A549 (cell line): ENCODE data around the gene NFE2L3. TPM values are rescaled to one million over a fixed set of nuclear protein-coding genes. Genes with fewer than 3 reads are reported as not detected.

Source experiments
- ATAC-seq, 2 experiments: fragments of 200-7000 bp in 1 of 2; fragments of >200 bp in 1 of 2; cut with Nextera tagmentation in 1 of 2; cut with Tn5 transposase in 1 of 2; 3 replicates each; pipeline versions ENCODE4 v1.8.0 to v1.9.1; 2018 to 2020; ENCODE audit warnings: mild to moderate bottlenecking in 1 of 2, moderate library complexity in 1 of 2
- CTCF ChIA-PET: fragments of 300-600 bp; sonication (Branson Sonifier 250); formaldehyde crosslinking; extraction: SDS; loops from one replicate; lab custom pipeline; 2021; ENCODE audit warnings: antibody characterized with exemption, inconsistent platforms; lab: Yijun Ruan, JAX
- POLR2A ChIA-PET: fragments of 350-600 bp; formaldehyde crosslinking; extraction: SDS; loops from one replicate; lab custom pipeline; 2021; ENCODE audit warnings: antibody characterized with exemption, inconsistent platforms; lab: Yijun Ruan, JAX
- DNase-seq, 2 experiments: peaks; one replicate each; pipeline versions ENCODE4 v3.0.0 to v3.0.0-alpha.2; 2011 to 2016; ENCODE audit warnings: low read depth in 1 of 2, low spot score in 1 of 2
- FAIRE-seq: peaks from 2 replicates; lab custom pipeline; 2011; peaks lifted over from hg19 to GRCh38; lab: Jason Lieb, UNC
- H3K27ac ChIP-seq, 2 experiments: fragments of >200 bp; sonication (Bioruptor Twin); formaldehyde crosslinking; 3 replicates each; pipeline ENCODE4 v1.5.1; 2016 to 2017
- H3K4me1 ChIP-seq: fragments of >200 bp; sonication (Bioruptor Twin); formaldehyde crosslinking; 3 replicates; pipeline ENCODE4 v1.6.1; 2016
- H3K4me2 ChIP-seq: fragments of >200 bp; sonication (Bioruptor Twin); formaldehyde crosslinking; 3 replicates; pipeline ENCODE4 v1.6.1; 2016
- H3K4me3 ChIP-seq: fragments of >200 bp; sonication (Bioruptor Twin); formaldehyde crosslinking; 3 replicates; pipeline ENCODE4 v1.5.1; 2016
- H3K9me3 ChIP-seq: fragments of >200 bp; sonication (Bioruptor Twin); formaldehyde crosslinking; 3 replicates; pipeline ENCODE4 v1.6.1; 2016
- CBX8 ChIP-seq: fragments of 200-600 bp; sonication (generic); IDR thresholded peaks from 2 replicates; pipeline ENCODE4 v1.6.1; 2016
- EHF ChIP-seq: fragments of 250-450 bp; sonication (Bioruptor Pico); IDR thresholded peaks from 2 replicates; pipeline ENCODE4 v1.5.0; 2020; ENCODE audit warnings: mild to moderate bottlenecking
- EHMT2 ChIP-seq: fragments of 200-600 bp; sonication (generic); IDR thresholded peaks from 2 replicates; pipeline ENCODE4 v1.6.1; 2016; ENCODE audit warnings: antibody characterized with exemption, low read depth, mild to moderate bottlenecking, moderate library complexity
- FOSB ChIP-seq: fragments of 250-450 bp; sonication (Bioruptor Pico); IDR thresholded peaks from 2 replicates; pipeline ENCODE4 v1.5.0; 2020; ENCODE audit warnings: mild to moderate bottlenecking, moderate library complexity
- FOSL2 ChIP-seq, 2 experiments: fragments of 450-650 bp in 1 of 2; fragments of >200 bp in 1 of 2; sonication (Bioruptor Twin) in 1 of 2; formaldehyde crosslinking; IDR thresholded peaks; 2 replicates each; pipeline versions ENCODE4 v1.5.0 to v1.6.1; 2016 to 2020; ENCODE audit warnings: mild to moderate bottlenecking in 1 of 2, moderate library complexity in 1 of 2
- FOXS1 ChIP-seq: fragments of 250-450 bp; sonication (Bioruptor Pico); IDR thresholded peaks from 2 replicates; pipeline ENCODE4 v1.5.0; 2020; ENCODE audit warnings: mild to moderate bottlenecking, moderate library complexity
- HOXA7 ChIP-seq: fragments of 250-450 bp; sonication (Bioruptor Pico); IDR thresholded peaks from 2 replicates; pipeline ENCODE4 v1.5.0; 2020; ENCODE audit warnings: mild to moderate bottlenecking, moderate library complexity
- JUN ChIP-seq, 2 experiments: fragments of >200 bp; sonication (Bioruptor Twin); formaldehyde crosslinking; IDR thresholded peaks; 2 replicates in 1 of 2; 3 replicates in 1 of 2; pipeline ENCODE4 v1.6.1; 2016 to 2017
- JUNB ChIP-seq: fragments of >200 bp; sonication (Bioruptor Twin); formaldehyde crosslinking; IDR thresholded peaks from 2 replicates; pipeline ENCODE4 v1.6.1; 2016
- MAFK ChIP-seq: fragments of 450-650 bp; IDR thresholded peaks from 2 replicates; pipeline ENCODE4 v1.6.1; 2014; ENCODE audit not compliant: partially characterized antibody
- MYC ChIP-seq: IDR thresholded peaks from 2 replicates; pipeline ENCODE4 v1.6.1; 2012; ENCODE audit warnings: mild to moderate bottlenecking, inconsistent platforms, low read length, improper control_type of control experiment, borderline replicate concordance
- NPAS2 ChIP-seq: fragments of 250-450 bp; sonication (Bioruptor Pico); IDR thresholded peaks from 2 replicates; pipeline ENCODE4 v1.8.0; 2022; ENCODE audit warnings: mild to moderate bottlenecking, moderate library complexity, borderline replicate concordance
- PHF8 ChIP-seq: fragments of 200-600 bp; sonication (generic); IDR thresholded peaks from 2 replicates; pipeline ENCODE4 v1.6.1; 2016; ENCODE audit warnings: low read depth, mild to moderate bottlenecking, antibody characterized with exemption, moderate library complexity, borderline replicate concordance
- POLR2AphosphoS2 ChIP-seq: conservative IDR thresholded peaks from 2 replicates; pipeline ENCODE4 v1.6.1; 2012; ENCODE audit warnings: low read length, improper control_type of control experiment, inconsistent platforms
- RAD21 ChIP-seq, 2 experiments: fragments of >200 bp in 1 of 2; sonication (Bioruptor Twin) in 1 of 2; formaldehyde crosslinking in 1 of 2; IDR thresholded peaks in 1 of 2; conservative IDR thresholded peaks in 1 of 2; 2 replicates in 1 of 2; 3 replicates in 1 of 2; pipeline ENCODE4 v1.6.1; 2012 to 2018; ENCODE audit warnings: inconsistent platforms in 1 of 2
- RARB ChIP-seq: fragments of 250-450 bp; sonication (Bioruptor Pico); IDR thresholded peaks from 2 replicates; pipeline ENCODE4 v1.8.0; 2021; ENCODE audit warnings: mild to moderate bottlenecking, moderate library complexity
- SMC3 ChIP-seq: fragments of >200 bp; sonication (Bioruptor Twin); formaldehyde crosslinking; IDR thresholded peaks from 3 replicates; pipeline ENCODE4 v1.6.1; 2018; ENCODE audit warnings: inconsistent platforms
- SREBF2 ChIP-seq: fragments of 450-650 bp; IDR thresholded peaks from 2 replicates; pipeline ENCODE4 v1.6.1; 2014; ENCODE audit warnings: mild to moderate bottlenecking, moderate library complexity
- TFCP2L1 ChIP-seq: fragments of 250-450 bp; sonication (Bioruptor Pico); IDR thresholded peaks from 2 replicates; pipeline ENCODE4 v1.5.0; 2021; ENCODE audit warnings: mild to moderate bottlenecking
- ZNF302 ChIP-seq: fragments of 250-450 bp; sonication (Bioruptor Pico); IDR thresholded peaks from 2 replicates; pipeline ENCODE4 v1.9.0; 2021; ENCODE audit warnings: inconsistent platforms, mild to moderate bottlenecking, moderate library complexity
- ZSCAN20 ChIP-seq: fragments of 250-450 bp; sonication (Bioruptor Pico); IDR thresholded peaks from 2 replicates; pipeline ENCODE4 v1.8.0; 2022; ENCODE audit warnings: mild to moderate bottlenecking, moderate library complexity
- WGBS: methylation state at CpG from one replicate; pipeline ENCODE4 v1.1.6; 2017; ENCODE audit errors: missing lambda C conversion rate; 5-methylcytosine and 5-hydroxymethylcytosine counted together
- polyA plus RNA-seq, 4 experiments: library from polyadenylated mRNA; depleted of rRNA in 3 of 4; stranded (reverse); fragments of >200 nt; fragmentation: RNase III in 1 of 4; extraction: RNeasy Plus Mini Kit Qiagen cat#74134 plus additional on column Dnase treatment in 1 of 4; gene quantifications; 2 replicates in 3 of 4; 3 replicates in 1 of 4; pipeline ENCODE4 v1.2.3, GENCODE V29; 2011 to 2017
- TF ChIP-seq, protein P1 (sequence below): fragments of 150-350 bp; IDR thresholded peaks from 2 replicates; pipeline ENCODE4 v1.6.1; 2014; ENCODE audit warnings: low read depth, mild to moderate bottlenecking, low read length
- TF ChIP-seq, protein P2 (sequence below): fragments of >200 bp; sonication (Bioruptor Twin); formaldehyde crosslinking; IDR thresholded peaks from 2 replicates; pipeline ENCODE4 v1.6.1; 2016
- TF ChIP-seq, protein P3 (sequence below): fragments of 250-450 bp; sonication (Bioruptor Pico); IDR thresholded peaks from 2 replicates; pipeline ENCODE4 v1.5.0; 2021; ENCODE audit warnings: mild to moderate bottlenecking, moderate library complexity, borderline replicate concordance

The NFE2L3 gene
- polyA plus RNA-seq, 2 of the 4 experiments (the other 2 are of a cell fraction): 4.9 to 11.4 TPM

DNA sequence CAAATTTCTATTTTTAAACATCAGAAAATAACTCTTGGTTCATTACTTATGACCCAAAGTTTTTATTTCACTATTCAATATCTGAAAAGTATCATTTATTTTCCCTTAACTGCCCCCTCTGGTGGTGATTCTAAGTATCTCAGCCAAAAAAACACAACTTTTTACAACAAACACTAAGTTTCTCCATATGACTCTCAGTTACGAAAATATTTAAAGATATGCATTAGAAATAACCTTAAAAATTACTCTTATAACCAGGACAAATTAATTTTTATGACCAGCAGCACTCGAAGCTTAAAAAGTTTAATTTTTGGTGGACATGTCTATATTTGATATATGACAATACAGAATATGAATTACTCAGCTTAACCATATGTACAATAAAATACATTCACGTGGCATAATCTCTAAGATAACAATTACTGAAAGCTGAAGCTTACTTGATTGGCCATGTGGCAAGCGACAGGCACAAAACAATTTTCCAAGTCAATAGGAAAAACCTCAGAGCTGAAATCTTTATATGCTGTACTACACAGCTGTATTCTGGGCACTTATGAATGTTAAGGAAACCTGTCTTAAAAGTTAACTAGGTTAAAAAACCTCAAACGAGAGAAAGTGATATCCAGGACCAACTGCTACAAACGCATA is 46.3 kb downstream of the NFE2L3 start (continued):
- TF ChIP-seq MAFK (no peak), RARB (CRISPR knock-in tag) (peak; percentile 18; the same call in 1 of the 2 replicates), SMC3 (peak; percentile 54), HOXA7 (CRISPR knock-in tag) (peak; percentile 90; the same call in 1 of the 2 replicates), EHF (CRISPR knock-in tag) (0 out of 2 replicates have a peak, but pooled peaks have one; percentile 43), SREBF2 (no peak)
- TF ChIP-seq, protein P1, sequence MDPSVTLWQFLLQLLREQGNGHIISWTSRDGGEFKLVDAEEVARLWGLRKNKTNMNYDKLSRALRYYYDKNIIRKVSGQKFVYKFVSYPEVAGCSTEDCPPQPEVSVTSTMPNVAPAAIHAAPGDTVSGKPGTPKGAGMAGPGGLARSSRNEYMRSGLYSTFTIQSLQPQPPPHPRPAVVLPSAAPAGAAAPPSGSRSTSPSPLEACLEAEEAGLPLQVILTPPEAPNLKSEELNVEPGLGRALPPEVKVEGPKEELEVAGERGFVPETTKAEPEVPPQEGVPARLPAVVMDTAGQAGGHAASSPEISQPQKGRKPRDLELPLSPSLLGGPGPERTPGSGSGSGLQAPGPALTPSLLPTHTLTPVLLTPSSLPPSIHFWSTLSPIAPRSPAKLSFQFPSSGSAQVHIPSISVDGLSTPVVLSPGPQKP: no peak

DNA sequence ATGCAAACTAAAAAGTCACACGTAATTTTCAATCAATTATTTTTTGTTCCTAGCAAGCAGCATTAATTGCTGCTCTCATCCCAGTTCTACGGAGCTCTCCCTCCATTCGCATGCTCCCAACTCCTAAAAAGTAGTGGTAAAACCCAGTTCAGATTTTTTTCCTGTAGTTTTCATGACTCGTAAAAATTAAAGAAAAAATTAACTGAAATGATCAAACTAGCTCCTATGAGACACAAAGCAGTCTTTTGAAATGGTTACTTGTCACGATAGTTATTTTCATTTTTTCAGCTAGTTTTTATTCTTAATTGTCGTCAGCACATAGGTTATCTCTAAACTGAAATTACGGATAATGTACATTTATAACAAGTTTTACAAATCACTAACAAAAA is 46.8 kb downstream of the NFE2L3 start:
- no peak for DNase-seq
- TF ChIP-seq ZSCAN20 (CRISPR knock-in tag) (no peak), POLR2AphosphoS2 (no peak), HOXA7 (CRISPR knock-in tag) (0 out of 2 replicates have a peak, but pooled peaks have one; percentile 48), ZNF302 (CRISPR knock-in tag) (no peak), FOSB (CRISPR knock-in tag) (peak; percentile 58; the same call in 1 of the 2 replicates), TFCP2L1 (CRISPR knock-in tag) (peak; percentile 23; the same call in 1 of the 2 replicates)
- TF ChIP-seq, protein P2, sequence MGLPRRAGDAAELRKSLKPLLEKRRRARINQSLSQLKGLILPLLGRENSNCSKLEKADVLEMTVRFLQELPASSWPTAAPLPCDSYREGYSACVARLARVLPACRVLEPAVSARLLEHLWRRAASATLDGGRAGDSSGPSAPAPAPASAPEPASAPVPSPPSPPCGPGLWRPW: no peak
- TF ChIP-seq, all 56 proteins: peak for 3
- 0% methylated on average over 7 of the region's 7 CpGs for WGBS

DNA sequence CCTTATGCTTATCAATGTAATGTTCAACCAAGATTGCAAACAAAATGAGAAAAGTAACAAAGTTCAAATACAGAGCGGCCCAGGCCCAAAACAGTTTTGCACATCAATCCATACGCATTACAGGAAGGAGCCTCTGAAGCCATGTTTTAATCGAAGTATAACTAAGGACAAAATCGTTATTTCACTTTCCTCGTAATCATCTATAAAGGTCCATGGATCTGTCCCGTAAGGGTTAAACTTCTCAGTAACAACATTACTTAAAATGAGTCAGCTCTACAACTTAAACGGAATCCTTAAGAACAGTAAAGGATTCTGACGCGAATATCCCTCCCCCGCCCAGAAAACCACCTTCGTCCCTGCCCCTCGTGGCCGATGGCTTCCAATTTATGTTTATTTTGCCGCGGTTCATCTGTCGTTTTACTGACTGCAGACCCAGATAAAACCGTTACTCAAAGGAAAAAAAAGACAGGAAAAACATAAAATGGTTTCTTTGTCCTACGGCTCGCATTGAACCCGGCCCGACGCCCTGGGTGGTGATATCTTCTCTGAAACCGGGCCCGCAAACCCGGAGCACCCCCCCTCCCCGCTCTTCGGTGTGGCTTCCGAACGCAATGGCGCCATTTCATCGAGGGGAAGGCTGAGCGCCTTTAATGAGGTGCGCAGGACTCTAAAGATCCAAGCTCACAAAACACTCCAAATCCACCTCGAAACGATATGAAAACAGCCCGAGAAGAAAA is 47.5 kb downstream of the NFE2L3 start:
- peak; percentile 14 to 42; a peak in 3 of 6 replicates for ATAC-seq
- WGBS: 1% methylated on average over 36 of the region's 36 CpGs
- ChIA-PET POLR2A (interaction anchor here (0.6 to 3.1 kb wide), 27 partner anchors 8 to 951 kb away, joined by 3 to 42 read pairs (median 5); partner anchors contain the start of genes NFE2L3 and SNX10), CTCF (interaction anchor here (0.9 to 4.9 kb wide), 13 partner anchors 8 to 307 kb away, joined by 3 to 42 read pairs (median 6); no protein-coding TSS in a partner anchor)
- Histone ChIP-seq H3K4me2 (peak overlapping the region; percentile 75), H3K4me3 (peak overlapping the region; percentile 89), H3K27ac (peak overlapping the region; percentile 99), H3K9me3 (no peaks in the 10 kb centered on the region), H3K4me1 (peaks cover 37% of the 10 kb centered on the region)
- FAIRE-seq: no peak
- DNase-seq: peak in 1 of 2 experiments; percentile 71
- no peak for TF ChIP-seq FOXS1 (CRISPR knock-in tag)
- peak; percentile 49; the same call in 1 of the 2 replicates for TF ChIP-seq FOSB (CRISPR knock-in tag)
- TF ChIP-seq JUNB: no peak

More for the DNA sequence above, 46.8 kb downstream of the NFE2L3 start:
- Histone ChIP-seq H3K27ac (peak overlapping the region; percentile 64 to 99), H3K4me2 (peak overlapping the region; percentile 75), H3K4me1 (peaks cover 37% of the 10 kb centered on the region), H3K4me3 (peak overlapping the region; percentile 89), H3K9me3 (no peaks in the 10 kb centered on the region)
- POLR2A ChIA-PET: interaction anchor here (0.7 to 1.8 kb wide), 5 partner anchors 10 to 962 kb away, joined by 3 to 12 read pairs (median 6); no protein-coding TSS in a partner anchor
- FAIRE-seq: no peak
- no peak for ATAC-seq
- CTCF ChIA-PET: interaction anchor here (0.6 to 4.9 kb wide), 18 partner anchors 11 to 306 kb away, joined by 3 to 42 read pairs (median 4); partner anchors contain the start of gene NFE2L3

DNA sequence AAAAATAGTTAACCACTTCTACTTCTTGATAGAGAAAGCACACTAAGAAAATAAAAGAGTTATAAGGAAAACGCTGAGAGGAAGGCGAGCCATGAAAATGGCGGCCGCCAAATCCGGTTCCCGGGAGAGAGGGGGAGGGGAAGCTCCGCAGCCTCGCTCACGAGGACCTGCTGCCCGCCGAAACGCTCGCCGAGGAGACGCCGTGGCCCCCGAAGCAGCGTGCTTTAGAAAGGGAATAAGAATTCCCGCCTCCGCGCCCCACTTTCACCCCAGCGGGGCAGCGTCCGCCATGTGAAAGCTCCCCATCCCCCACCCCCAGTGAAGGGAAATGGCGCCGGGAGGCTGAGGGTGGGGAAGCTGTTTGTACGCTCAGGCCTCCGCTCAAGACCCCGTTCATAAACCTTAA is 48.0 kb downstream of the NFE2L3 start:
- H3K27ac ChIP-seq: peak overlapping the region; percentile 99
- FAIRE-seq (no peak), ATAC-seq (peak; percentile 48 to 63; a peak in 5 of 6 replicates), DNase-seq (peak in 1 of 2 experiments; percentile 69)
- POLR2A ChIA-PET: interaction anchor here (0.6 to 3.1 kb wide), 26 partner anchors 8 to 950 kb away, joined by 3 to 42 read pairs (median 5); partner anchors contain the start of genes NFE2L3 and SNX10
- H3K4me1 ChIP-seq: peaks cover 37% of the 10 kb centered on the region
- H3K9me3 ChIP-seq: no peaks in the 10 kb centered on the region
- H3K4me2 ChIP-seq: no peak overlapping the region
- CTCF ChIA-PET: interaction anchor here (0.9 to 4.9 kb wide), 3 partner anchors 9 to 121 kb away, joined by 6 to 42 read pairs (median 13); no protein-coding TSS in a partner anchor
- peak overlapping the region; percentile 89 for H3K4me3 ChIP-seq
- under 1% methylated on average over 28 of the region's 29 CpGs for WGBS
- TF ChIP-seq MYC (peak; percentile 51; the same call in 1 of the 2 replicates), PHF8 (no peak), FOSL2 (IDR thresholded peaks at IDR 0.05) (no peak), FOSL2 (CRISPR knock-in tag; IDR thresholded peaks at IDR 0.05) (peak; percentile 20; the same call in 1 of the 2 replicates), RAD21 (conservative IDR thresholded peaks at IDR 0.05 in 1 of 2, IDR thresholded peaks at IDR 0.05 in 1 of 2) (no peak), HOXA7 (CRISPR knock-in tag) (peak; percentile 43; the same call in 1 of the 2 replicates), RARB (CRISPR knock-in tag) (no peak), CBX8 (no peak), EHMT2 (no peak), NPAS2 (CRISPR knock-in tag) (no peak), JUN (IDR thresholded peaks at IDR 0.05) (no peak; a peak in 1 of 5 replicates)
- TF ChIP-seq, protein P3, sequence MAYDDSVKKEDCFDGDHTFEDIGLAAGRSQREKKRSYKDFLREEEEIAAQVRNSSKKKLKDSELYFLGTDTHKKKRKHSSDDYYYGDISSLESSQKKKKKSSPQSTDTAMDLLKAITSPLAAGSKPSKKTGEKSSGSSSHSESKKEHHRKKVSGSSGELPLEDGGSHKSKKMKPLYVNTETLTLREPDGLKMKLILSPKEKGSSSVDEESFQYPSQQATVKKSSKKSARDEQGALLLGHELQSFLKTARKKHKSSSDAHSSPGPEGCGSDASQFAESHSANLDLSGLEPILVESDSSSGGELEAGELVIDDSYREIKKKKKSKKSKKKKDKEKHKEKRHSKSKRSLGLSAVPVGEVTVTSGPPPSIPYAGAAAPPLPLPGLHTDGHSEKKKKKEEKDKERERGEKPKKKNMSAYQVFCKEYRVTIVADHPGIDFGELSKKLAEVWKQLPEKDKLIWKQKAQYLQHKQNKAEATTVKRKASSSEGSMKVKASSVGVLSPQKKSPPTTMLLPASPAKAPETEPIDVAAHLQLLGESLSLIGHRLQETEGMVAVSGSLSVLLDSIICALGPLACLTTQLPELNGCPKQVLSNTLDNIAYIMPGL (CRISPR knock-in tag): 0 out of 2 replicates have a peak, but pooled peaks have one; percentile 37
